ENCODE data around the gene KRT81.
"Not testable (repeated sequence)": the region's sequence is repeated elsewhere in the genome, so short reads cannot be mapped to it uniquely, and the experiment has no call there.

KRT81 gene

DNA sequence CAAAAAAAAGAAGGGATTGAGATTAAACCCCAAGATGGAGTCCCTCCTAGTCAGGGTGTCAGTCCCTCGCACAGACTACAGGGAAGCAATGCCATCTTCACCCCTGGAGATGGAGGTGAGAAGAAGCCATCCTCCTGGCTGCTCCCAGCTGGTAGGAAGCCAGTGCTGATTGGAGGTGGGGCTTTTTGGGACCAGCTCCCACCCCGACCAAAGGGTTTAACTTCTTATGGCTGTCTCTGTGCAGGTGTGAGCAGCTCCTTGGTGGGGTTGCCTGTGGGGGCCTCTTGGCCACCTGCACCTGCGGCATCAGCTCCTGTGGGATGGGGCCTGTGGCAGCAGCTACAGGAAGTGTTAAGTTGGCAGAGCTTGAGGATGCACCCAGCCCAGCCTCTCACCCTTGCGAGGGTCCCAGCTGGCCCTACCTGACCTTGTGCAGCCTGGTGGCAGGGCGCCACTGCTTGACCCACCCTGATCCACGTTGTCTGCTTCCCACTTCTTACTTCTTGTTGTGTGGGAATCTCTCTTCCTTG lies 20.7 kb downstream of the KRT81 start:
- no peak for DNase-seq

DNA sequence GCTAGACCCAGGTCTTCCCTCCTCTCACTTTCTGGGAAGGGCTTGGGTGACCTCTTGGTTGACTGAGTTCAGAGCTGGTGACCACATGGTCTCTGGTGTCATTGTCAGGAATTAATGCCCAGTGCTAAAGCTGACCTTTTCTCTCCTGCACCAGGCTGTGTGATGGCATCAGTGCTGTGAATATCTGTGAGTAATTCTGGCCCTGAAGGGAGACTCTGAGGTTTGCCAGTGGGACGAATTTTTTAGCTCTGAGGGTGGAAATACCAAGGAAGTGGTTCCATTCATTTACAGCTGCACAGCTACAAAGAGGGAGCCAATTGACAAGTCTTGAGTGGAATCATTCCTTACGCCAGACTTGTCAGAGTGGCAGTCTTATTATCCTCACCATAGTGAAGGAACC lies 23.1 kb downstream of the KRT81 start:
- DNase-seq, result no peak

DNA sequence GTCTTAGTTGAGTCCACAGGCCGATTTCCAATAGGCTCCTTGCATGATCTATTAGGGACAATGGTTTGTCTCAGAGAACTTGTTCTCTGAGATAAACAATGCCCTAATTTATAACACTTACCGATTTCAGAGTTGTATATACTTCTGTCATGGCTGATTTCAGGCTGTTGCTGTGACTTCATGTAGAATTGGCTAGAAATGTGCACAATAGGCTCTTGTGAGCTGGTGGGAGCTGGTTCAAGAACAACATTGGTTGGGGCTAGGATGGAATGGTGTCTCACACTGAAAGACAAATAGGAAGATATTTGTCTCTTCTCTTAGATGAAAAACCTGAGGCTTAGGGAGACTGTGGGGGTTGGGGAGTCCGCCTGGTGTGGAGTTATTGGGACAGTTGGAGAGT lies 23.6 kb downstream of the KRT81 start:
- DNase-seq, result no peak

DNA sequence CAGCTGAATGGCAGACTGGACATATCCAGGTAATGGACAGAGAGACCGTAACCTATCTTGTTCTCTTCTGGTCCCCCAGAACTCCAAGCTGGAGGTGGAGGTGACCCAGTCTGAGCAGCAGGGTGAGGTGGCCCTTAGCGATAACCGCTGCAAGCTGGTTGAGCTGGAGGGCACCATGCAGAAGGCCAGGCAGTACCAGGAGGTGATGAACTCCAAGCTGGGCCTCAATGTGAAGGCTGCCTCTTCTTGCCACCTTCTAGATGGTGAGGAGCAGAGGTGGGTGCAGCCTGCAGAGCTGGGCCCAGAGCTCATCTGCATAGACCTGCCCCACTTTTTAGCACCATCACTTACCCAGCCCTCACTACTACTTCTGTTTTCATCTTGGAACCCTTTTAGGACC lies 24.1 kb downstream of the KRT81 start:
- no peak for DNase-seq

DNA sequence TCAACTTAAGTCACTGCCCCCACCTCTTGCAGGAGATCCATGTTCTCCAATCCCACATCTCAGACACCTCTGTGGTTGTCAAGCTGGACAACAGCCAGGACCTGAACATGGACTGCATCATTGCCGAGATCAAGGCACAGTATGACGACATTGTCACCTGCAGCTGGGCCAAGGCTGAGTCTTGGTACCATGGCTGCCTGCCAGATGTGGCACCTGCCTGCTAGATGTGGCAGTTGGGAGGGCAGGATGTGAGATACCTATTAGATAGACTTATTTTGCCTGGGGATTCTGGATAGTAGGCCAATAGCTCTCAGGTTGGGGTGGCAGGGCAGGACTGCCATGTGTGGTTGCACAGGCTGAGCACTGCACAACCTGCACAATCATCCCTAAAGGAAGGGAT lies 24.8 kb downstream of the KRT81 start:
- DNase-seq, result peak; percentile 66

DNA sequence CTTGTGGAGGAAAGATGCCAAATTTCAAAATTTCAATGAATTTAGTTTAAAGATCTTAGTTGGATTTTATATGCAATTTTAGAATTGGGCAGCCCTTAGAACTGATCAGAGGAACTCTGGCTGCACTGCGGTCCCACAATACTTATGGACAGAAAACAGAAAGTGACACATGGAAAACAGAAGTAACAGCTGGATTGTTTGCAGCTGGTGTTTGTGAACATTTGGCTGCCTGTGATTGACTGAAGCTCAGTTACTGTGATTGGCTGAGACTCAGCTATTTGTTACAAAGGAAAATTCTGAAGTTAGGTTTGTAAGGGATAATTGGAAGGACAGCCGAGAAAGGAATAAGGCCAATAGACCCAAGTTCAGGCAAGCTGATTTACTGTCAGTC lies 26.9 kb downstream of the KRT81 start:
- no peak for DNase-seq

DNA sequence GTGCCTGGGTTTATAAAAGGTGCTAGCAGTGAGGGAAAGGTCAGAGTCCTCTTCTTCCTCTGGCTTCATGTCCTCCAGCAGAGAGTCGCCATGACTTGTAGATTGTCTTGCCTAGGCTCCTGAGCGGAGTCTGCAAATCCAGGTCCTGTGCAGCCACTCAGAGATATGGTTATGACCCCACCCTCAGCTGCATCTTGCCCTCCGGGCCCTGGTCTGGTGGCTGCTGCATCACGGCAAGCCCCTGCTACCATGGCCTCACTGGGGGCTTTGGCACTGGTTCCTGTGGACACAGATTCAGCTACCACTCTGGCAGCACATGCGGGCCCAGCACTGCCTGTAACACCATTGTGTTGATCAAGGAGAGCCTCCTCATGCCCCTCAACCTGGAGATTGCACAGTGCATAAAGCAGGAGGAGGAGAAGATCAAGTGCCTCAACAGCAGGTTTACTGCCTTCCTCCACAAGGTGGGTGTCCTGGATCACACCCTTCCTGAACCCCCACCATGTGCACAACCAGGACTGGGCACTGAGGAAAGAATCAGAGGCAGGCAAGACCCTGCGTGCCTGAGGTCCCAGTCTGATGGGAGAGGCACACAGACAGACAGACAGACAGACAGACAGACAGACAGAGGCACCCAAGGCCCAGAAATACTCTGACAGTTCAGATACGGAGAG lies 27.4 kb downstream of the KRT81 start:
- DNase-seq, result no peak

DNA sequence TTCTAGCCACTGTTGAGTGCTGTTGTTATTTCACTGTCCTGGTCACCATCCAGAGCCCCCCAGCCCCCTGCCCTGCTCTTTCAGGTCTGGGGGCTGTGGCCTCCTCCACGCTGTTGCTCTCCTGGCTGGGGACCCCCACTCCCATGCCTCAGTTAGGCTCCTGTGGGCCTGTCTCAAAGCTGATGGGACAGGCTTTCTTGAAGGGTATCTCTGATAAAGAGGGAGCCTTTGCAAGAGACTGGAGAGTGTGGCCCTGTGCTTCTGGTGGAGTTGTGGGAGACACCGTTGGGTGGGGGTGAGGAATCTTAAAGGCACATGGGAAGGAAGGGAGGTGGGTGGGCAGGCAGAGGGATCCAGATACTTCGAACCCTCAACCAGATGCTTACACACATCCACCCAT lies 29.0 kb downstream of the KRT81 start:
- DNase-seq, result no peak

DNA sequence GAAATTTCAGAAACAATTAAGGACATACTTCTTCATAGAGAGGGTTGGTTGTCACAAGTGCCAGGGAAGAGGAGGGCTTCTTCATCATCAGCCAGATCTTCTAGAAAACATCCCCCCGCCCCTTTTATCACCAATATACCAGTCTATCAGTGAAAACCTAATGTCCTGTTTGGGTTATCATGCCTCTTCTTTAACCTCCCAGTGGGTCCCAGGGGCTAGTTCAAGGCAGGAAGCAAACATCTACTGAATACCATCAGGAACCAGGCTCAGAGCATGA lies 30.2 kb downstream of the KRT81 start:
- no peak for DNase-seq

DNA sequence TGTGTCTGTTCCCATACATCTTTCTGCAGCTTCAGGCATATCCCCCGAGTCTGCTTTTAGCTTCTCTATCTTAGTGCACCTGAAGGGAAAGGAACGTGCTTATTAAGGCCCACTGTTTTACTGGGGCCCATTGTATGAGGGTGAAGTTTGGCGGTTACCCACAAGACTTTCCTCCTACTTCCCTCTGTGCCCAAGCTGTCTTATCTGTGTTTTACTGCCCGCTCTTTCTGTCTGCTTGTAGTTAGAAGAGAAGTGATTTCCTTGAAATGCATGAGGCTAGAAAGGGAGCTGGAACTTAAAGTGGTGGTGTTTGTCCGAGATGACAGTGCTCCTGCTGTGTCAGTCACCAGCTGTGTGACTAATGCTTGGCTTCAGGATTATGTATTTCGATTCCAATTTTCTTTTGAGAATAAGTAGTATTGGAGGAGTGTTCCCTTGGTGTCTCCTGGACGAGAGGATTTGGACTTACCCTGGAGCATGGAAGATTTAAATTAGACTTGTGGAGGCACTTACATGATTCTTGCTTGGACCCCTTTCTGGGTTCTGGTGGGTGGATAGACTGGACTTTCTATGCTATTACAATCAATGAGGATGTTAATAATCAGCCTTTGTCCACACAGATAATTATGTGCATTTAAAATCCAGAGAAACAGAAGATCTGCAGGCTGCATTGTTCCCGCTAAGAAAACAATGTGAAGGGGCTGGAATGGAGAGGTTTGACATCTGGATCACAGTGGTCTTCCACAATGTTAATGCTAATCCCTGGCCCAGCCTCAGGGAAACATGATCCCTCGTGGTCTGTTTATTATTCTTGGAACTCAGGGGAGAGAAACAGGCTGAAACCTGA lies 30.8 kb downstream of the KRT81 start:
- no peak for DNase-seq

DNA sequence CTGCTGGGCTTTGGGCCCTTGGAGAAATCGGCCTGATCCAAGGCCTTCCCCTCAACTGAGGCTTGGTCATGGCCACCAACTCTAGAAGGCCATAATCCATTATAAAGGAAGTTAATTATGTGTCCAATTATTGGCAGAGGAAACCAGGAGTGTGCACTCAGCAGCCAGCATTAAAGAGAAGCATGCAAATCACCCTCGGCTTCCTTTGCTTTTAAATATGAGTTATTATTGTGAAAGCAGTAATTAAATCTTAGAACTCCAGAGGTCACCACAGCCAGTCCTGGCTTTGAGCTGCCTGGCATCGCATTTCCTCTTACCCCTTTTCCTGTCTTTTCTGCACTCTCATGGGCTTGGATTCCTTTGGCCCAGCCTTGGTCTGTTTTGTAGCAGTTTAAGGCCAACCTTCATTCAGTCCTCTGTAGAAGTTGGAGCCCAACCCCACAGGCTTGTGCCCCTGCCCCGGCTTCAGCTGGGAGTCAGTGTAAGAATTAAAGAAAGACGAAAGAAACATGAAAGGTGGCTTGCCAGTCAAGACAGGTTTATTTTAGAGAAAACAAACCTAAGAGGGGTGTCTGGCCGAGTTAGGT lies 31.6 kb downstream of the KRT81 start:
- DNase-seq, result no peak

DNA sequence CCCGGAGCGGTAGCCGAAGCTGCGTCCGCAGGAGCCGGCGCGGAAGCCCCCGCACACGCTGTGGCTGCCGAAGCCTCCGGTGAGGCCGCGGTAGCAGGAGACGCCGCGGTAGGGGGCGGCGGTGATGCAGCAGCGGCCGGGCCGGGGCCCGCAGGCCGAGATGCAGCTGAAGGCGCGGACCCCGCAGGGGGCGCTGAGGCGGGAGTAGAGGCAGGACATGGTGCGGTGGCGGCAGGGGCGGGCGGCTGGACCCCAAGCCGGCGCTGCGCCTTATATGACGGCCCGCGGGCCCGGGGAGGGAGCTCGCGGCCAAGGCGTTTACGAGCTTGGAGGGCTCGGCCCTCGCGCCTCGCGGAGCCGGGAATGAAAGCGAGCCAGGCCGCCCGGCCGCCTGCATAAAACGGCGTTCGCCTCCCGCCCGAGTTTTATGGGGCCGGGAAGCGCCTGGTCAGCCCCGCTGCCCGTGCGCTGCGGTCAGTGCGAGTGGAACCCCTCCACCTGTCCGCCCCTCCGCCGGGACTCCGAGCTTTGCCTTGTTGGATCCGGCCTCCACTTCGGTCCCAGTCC lies 32.9 kb downstream of the KRT81 start:
- no peak for DNase-seq

DNA sequence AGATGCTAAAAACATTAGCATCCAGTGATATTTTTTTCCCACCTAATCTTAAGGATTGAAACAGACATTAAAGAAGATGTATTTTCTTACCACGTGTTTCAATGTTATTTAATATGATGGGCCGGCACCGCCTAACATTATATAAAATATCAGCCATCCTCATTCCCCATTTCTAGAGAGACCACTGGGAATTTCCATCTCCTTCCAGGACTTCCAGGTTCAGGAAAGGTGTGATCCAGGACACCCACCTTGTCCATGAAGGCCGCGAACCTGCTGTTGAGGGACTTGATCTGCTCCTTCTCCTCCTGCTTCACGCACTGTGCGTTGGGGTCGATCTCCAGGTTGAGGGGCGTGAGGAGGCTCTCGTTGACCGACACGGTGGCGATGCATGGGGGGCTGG lies 33.4 kb downstream of the KRT81 start:
- DNase-seq, result not testable (repeated sequence)

DNA sequence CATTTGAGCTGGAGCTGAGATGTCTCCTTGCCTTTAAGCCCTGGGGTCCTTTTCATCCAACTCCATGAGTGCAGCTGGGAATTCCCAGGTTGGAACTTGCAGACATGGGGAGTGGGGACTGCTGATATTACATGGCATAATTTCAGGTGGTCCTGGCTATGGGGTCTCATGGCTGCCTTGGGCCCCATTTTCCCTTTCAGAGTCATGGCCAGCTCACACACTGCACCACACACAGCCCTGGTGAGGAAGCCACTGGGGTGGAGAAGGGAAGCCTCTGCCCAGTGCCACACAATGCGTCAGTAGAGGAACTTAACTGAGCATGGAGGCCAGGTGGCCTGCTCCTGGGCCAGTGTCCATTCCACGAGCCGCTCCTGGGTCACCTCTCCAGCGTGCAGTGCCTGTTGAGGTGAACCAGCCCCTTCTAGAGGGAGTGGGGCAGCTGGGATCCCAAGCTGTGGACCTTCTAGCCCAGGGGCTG lies 34.2 kb downstream of the KRT81 start:
- no peak for DNase-seq

DNA sequence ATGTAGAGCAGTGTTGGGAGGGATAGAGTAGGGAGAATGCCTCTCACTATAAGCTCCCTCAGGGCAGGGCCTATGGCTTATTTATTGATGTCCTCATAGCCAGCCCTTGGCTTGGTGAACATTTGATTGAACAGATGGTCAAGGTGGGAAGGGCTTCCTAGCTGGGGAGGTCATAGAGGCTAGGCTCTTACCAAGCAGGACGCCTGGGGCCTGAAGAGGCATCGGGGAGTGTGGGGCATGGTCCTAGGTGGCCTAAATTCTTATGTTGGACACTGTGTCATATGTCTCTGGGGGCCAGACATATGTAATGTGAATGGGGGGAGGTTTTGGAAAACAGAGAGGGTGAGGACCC lies 34.8 kb downstream of the KRT81 start:
- no peak for DNase-seq

DNA sequence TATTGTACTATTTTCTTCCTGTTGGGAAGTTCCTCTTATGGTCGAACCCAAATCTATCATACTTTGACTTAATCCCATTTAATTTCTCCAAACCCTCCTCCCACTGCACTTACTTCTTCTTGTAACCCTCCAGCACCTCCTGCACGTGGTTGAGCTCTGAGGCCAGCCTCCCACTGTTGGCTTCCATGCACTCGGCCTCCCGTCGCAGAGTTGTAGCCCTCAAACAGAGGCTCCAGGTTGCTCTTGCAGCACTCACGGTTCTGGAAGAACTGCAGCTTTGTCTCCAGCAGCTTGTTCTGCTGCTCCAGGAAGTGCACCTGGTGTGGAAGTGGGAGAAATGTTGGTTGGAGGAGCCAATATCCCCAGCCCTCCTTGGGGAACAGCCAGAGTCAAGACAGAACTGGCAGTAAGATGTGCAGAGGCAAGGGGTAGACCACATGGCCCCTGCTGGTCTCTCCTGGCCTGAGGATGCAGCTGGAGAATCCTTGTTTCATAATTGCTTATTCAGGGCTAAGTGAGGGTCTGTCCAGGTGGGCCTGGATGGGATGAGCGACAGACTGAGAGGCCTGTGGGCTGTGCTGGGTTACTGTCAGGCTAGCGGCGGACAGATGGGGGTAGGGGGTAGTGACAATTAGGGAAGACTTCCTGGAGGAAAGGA lies 35.3 kb downstream of the KRT81 start:
- no peak for DNase-seq

DNA sequence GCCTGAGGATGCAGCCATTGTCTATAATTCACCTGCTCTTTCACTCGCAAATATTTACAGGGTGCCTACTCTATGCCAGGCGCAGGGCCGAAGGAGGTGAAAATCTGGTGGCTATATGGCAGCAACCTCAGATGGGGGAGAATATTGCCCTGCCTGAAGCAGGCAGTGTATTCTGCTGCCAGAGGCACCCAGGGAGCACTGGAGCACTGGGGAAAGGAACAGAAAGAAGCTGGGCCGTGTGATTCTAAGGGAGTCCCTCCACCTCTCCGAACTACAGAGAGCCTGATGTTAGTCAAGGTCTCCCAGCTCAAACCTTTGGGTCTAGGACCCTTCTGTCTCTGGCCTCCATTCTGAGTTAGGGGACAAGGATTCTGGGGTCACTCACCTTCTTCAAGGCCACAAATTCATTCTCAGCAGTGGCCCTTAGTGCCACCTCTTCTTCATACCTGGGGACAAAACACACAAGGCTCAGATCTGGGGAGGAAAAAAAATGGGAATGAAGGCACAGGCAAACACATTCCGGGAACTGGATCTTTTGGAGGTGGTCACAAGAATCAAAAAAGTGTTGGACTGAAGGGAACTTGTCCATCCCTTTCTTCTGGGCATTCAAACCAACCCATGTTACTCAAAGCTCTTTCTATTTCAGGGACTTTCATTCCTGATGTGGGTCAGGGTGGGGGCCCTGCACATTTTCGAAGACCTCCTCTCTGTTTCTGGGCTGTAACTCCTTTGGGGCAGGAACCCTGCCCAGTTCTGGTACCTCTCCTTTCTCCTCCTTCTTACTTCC lies 36.2 kb downstream of the KRT81 start:
- DNase-seq, result no peak

DNA sequence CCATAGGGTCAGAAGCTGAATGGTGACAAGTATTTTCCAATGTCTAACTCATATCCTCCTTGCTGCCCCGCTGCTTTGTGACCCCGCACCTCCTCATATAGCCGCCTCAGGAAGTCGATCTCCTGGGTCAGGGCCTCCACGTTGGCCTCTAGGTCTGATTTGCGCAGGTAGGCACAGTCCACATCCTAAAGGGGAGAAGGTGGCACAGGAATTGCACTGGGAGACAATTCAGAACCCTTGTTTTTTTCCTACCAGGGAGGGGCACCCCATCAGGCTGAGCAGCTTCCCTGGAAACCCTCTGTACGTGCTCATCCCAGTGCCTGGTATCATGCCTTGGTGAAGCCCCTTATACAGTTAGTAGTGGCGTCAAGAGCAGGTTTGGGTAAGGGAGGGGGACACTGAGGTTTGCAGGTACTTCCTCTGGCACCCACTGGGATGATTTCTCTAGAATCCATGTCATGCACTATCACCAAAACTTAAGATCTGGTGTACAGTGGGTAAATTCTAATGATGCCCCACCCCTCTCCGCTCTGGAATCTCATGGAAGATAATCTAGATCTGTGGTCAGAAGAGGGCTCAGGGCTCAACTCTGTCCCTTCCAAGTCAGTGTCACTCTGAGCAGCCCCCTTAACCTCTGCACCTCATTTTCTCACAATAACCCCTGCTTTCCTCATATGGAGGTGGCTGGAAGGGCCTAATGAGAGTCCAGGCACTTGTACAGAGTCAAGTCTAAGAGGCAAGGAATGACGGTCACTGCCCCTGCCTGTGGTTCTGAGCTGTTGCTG lies 37.0 kb downstream of the KRT81 start:
- DNase-seq, result no peak

DNA sequence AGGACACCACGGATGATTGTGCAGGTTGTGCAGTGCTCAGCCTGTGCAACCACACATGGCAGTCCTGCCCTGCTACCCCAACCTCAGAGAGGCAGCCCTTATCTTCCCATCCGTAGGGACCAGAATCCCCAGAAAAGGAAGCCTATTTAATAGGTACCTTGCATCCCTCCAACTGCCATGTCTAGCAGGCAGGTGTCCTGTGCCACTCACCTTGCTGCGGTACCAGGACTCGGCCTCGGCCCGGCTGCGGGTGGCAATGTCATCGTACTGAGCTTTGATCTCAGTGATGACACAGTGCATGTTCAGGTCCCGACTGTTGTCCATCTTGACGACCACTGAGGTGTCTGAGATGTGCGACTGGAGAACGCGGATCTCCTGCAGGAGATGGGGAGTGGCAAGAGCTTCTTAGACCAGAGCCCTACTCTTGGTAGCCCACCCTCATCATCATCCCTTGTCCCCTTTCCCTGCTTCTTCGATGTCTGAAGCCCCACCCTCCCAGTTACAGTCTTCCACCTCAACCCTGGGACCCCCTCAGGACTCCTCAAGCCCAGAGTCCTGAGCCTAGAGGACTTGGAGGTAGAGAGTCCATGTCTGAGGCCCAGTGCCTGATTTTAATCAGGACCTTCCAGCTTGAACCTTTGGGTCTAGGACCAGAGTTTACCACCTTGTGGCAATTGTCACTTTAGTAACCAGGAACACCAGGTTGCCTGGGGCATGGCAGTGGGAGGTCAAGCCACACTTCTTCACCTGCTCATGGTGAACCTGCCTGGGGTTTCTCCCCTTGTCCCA lies 37.7 kb downstream of the KRT81 start:
- no peak for DNase-seq

DNA sequence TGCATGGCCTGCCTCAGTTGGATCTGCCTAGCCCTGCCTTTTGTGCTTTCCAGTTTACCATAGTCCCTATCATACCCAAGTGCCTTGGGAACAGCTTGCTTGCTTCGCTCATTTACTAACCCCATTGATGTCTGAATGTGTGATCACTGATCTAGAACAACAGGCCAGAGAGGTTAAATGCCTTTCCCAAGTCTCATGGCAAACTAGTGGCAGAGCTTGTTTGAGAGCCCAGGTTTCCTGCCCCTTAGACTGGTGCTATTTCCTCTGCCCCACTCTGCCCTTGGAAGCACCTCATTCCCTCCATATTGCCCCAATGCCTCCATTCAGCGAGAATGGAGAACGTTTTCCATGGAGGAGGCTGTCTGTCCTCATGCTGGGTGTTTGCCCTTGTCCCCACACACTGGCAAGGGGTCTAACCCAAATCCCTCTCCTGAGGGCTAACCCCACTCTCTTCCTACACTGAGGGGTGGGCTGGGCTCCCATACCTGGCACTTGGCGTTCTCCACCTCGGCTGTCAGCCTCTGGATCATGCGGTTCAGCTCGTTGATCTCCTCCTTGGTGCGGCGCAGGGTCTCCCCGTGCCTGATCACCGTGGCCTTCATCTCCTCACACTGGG lies 38.5 kb downstream of the KRT81 start:
- no peak for DNase-seq

Data from NCI-H2029 treated with DMSO at 0.1 percent for 48 hours (cell line).